A549 (cell line): Measurements from ENCODE around the gene CABP4. TPM values are rescaled to one million over a fixed set of nuclear protein-coding genes. Genes with fewer than 3 reads are reported as not detected.

Experiments
- ATAC-seq, 2 experiments: fragments of 200-7000 bp in 1 of 2; fragments of >200 bp in 1 of 2; cut with Nextera tagmentation in 1 of 2; cut with Tn5 transposase in 1 of 2; 3 replicates each; pipeline versions ENCODE4 v1.8.0 to v1.9.1; 2018 to 2020; ENCODE audit warnings: mild to moderate bottlenecking in 1 of 2, moderate library complexity in 1 of 2
- CTCF ChIA-PET: fragments of 300-600 bp; sonication (Branson Sonifier 250); formaldehyde crosslinking; extraction: SDS; loops from one replicate; lab custom pipeline; 2021; ENCODE audit warnings: antibody characterized with exemption, inconsistent platforms; lab: Yijun Ruan, JAX
- POLR2A ChIA-PET: fragments of 350-600 bp; formaldehyde crosslinking; extraction: SDS; loops from one replicate; lab custom pipeline; 2021; ENCODE audit warnings: antibody characterized with exemption, inconsistent platforms; lab: Yijun Ruan, JAX
- DNase-seq, 2 experiments: peaks; one replicate each; pipeline versions ENCODE4 v3.0.0 to v3.0.0-alpha.2; 2011 to 2016; ENCODE audit warnings: low read depth in 1 of 2, low spot score in 1 of 2
- FAIRE-seq: peaks from 2 replicates; lab custom pipeline; 2011; peaks lifted over from hg19 to GRCh38; lab: Jason Lieb, UNC
- H3K27ac ChIP-seq, 2 experiments: fragments of >200 bp; sonication (Bioruptor Twin); formaldehyde crosslinking; 3 replicates each; pipeline ENCODE4 v1.5.1; 2016 to 2017
- H3K4me1 ChIP-seq: fragments of >200 bp; sonication (Bioruptor Twin); formaldehyde crosslinking; 3 replicates; pipeline ENCODE4 v1.6.1; 2016
- H3K4me2 ChIP-seq: fragments of >200 bp; sonication (Bioruptor Twin); formaldehyde crosslinking; 3 replicates; pipeline ENCODE4 v1.6.1; 2016
- H3K4me3 ChIP-seq: fragments of >200 bp; sonication (Bioruptor Twin); formaldehyde crosslinking; 3 replicates; pipeline ENCODE4 v1.5.1; 2016
- H3K9me3 ChIP-seq: fragments of >200 bp; sonication (Bioruptor Twin); formaldehyde crosslinking; 3 replicates; pipeline ENCODE4 v1.6.1; 2016
- CHD2 ChIP-seq: fragments of 150-350 bp; IDR thresholded peaks from 2 replicates; pipeline ENCODE4 v1.6.1; 2014; ENCODE audit warnings: low read length; ENCODE audit not compliant: partially characterized antibody
- CHD4 ChIP-seq: fragments of 200-600 bp; sonication (generic); IDR thresholded peaks from 2 replicates; pipeline ENCODE4 v1.6.1; 2016; ENCODE audit warnings: antibody characterized with exemption, mild to moderate bottlenecking, borderline replicate concordance
- E2F6 ChIP-seq: IDR thresholded peaks from 2 replicates; pipeline ENCODE4 v1.6.1; 2012; ENCODE audit warnings: low read depth, borderline replicate concordance
- EHMT2 ChIP-seq: fragments of 200-600 bp; sonication (generic); IDR thresholded peaks from 2 replicates; pipeline ENCODE4 v1.6.1; 2016; ENCODE audit warnings: antibody characterized with exemption, low read depth, mild to moderate bottlenecking, moderate library complexity
- EP300 ChIP-seq, 2 experiments: fragments of >200 bp; sonication (Bioruptor Twin); formaldehyde crosslinking; IDR thresholded peaks; 2 replicates in 1 of 2; 3 replicates in 1 of 2; pipeline ENCODE4 v1.6.1; 2016 to 2017
- ESRRA ChIP-seq: fragments of 150-350 bp; IDR thresholded peaks from 2 replicates; pipeline ENCODE4 v1.6.1; 2014; ENCODE audit warnings: mild to moderate bottlenecking, low read length, borderline replicate concordance
- FOXS1 ChIP-seq: fragments of 250-450 bp; sonication (Bioruptor Pico); IDR thresholded peaks from 2 replicates; pipeline ENCODE4 v1.5.0; 2020; ENCODE audit warnings: mild to moderate bottlenecking, moderate library complexity
- HOXB13 ChIP-seq: fragments of 250-450 bp; sonication (Bioruptor Pico); IDR thresholded peaks from 2 replicates; pipeline ENCODE4 v1.5.0; 2020; ENCODE audit warnings: low read depth, mild to moderate bottlenecking, moderate library complexity
- HOXB5 ChIP-seq: fragments of 250-450 bp; sonication (Bioruptor Pico); IDR thresholded peaks from 2 replicates; pipeline ENCODE4 v1.5.0; 2020; ENCODE audit warnings: mild to moderate bottlenecking, moderate library complexity
- JUN ChIP-seq, 2 experiments: fragments of >200 bp; sonication (Bioruptor Twin); formaldehyde crosslinking; IDR thresholded peaks; 2 replicates in 1 of 2; 3 replicates in 1 of 2; pipeline ENCODE4 v1.6.1; 2016 to 2017
- MAX ChIP-seq: IDR thresholded peaks from 2 replicates; pipeline ENCODE4 v1.6.1; 2012
- MYC ChIP-seq: IDR thresholded peaks from 2 replicates; pipeline ENCODE4 v1.6.1; 2012; ENCODE audit warnings: mild to moderate bottlenecking, inconsistent platforms, low read length, improper control_type of control experiment, borderline replicate concordance
- NFE2L2 ChIP-seq: fragments of 150-350 bp; conservative IDR thresholded peaks from 2 replicates; pipeline ENCODE4 v1.6.1; 2014; ENCODE audit warnings: low read length
- NPAS2 ChIP-seq: fragments of 250-450 bp; sonication (Bioruptor Pico); IDR thresholded peaks from 2 replicates; pipeline ENCODE4 v1.8.0; 2022; ENCODE audit warnings: mild to moderate bottlenecking, moderate library complexity, borderline replicate concordance
- POLR2AphosphoS2 ChIP-seq: conservative IDR thresholded peaks from 2 replicates; pipeline ENCODE4 v1.6.1; 2012; ENCODE audit warnings: low read length, improper control_type of control experiment, inconsistent platforms
- RARB ChIP-seq: fragments of 250-450 bp; sonication (Bioruptor Pico); IDR thresholded peaks from 2 replicates; pipeline ENCODE4 v1.8.0; 2021; ENCODE audit warnings: mild to moderate bottlenecking, moderate library complexity
- RNF2 ChIP-seq: fragments of 200-600 bp; sonication (generic); IDR thresholded peaks from 2 replicates; pipeline ENCODE4 v1.6.1; 2016; ENCODE audit warnings: low read depth, mild to moderate bottlenecking, antibody characterized with exemption, moderate library complexity, borderline replicate concordance
- SMC3 ChIP-seq: fragments of >200 bp; sonication (Bioruptor Twin); formaldehyde crosslinking; IDR thresholded peaks from 3 replicates; pipeline ENCODE4 v1.6.1; 2018; ENCODE audit warnings: inconsistent platforms
- SREBF2 ChIP-seq: fragments of 450-650 bp; IDR thresholded peaks from 2 replicates; pipeline ENCODE4 v1.6.1; 2014; ENCODE audit warnings: mild to moderate bottlenecking, moderate library complexity
- TFCP2L1 ChIP-seq: fragments of 250-450 bp; sonication (Bioruptor Pico); IDR thresholded peaks from 2 replicates; pipeline ENCODE4 v1.5.0; 2021; ENCODE audit warnings: mild to moderate bottlenecking
- TP53 ChIP-seq: fragments of 250-450 bp; sonication (Bioruptor Pico); IDR thresholded peaks from 2 replicates; pipeline ENCODE4 v1.5.0; 2021; ENCODE audit warnings: mild to moderate bottlenecking, moderate library complexity
- ZFP36 ChIP-seq: fragments of 450-650 bp; IDR thresholded peaks from 2 replicates; pipeline ENCODE4 v1.6.1; 2014; ENCODE audit warnings: borderline replicate concordance; ENCODE audit not compliant: partially characterized antibody
- WGBS: methylation state at CpG from one replicate; pipeline ENCODE4 v1.1.6; 2017; ENCODE audit errors: missing lambda C conversion rate; 5-methylcytosine and 5-hydroxymethylcytosine counted together
- polyA plus RNA-seq, 4 experiments: library from polyadenylated mRNA; depleted of rRNA in 3 of 4; stranded (reverse); fragments of >200 nt; fragmentation: RNase III in 1 of 4; extraction: RNeasy Plus Mini Kit Qiagen cat#74134 plus additional on column Dnase treatment in 1 of 4; gene quantifications; 2 replicates in 3 of 4; 3 replicates in 1 of 4; pipeline ENCODE4 v1.2.3, GENCODE V29; 2011 to 2017
- TF ChIP-seq, protein P1 (sequence below): fragments of 450-650 bp; IDR thresholded peaks from 2 replicates; pipeline ENCODE4 v1.6.1; 2014; ENCODE audit warnings: antibody characterized with exemption
- TF ChIP-seq, protein P2 (sequence below): fragments of >200 bp; sonication (Bioruptor Twin); formaldehyde crosslinking; IDR thresholded peaks from 3 replicates; pipeline ENCODE4 v1.5.1; 2016

The CABP4 gene
- polyA plus RNA-seq, 2 of the 4 experiments (the other 2 are of a cell fraction): not detected

DNA sequence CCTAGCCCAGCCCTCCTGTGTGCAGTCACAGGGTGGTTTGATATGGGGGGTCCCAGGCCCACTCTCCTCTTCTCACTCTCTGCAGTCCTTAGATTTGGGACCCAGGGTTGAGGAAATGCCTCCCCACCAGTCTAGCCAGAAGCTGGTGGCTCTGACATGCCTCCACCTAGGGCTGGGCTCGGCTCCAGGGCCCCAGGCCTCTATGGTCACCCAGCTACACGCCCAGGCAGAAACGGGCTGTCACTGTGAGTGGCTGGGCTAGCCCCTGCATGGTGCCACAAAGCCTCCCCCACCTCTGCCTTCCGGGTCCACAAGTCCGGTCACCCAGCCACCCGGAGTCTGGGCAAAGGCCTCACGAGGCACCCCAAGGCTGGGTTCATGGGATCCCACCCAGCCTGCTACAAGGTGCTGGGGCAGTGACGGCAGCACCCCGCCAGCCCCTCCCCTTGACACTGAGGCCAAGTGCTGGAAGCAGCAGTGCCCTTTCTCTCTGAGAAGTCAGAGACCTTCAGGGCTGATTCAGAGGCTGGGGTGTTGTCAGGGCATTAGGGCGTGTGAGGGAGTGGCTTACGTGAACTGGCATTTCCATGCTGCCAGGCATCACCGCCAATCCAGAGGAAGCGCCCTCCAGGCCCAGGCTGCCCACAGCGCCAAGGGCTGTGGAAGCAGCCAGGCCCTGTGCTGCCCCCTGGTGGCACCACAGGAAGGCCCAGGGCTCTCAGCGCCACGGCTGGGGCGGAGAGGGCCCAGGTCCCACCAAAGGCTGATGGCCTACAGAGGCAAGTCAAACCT, 50.6 kb downstream of the CABP4 start (continued):
- TF ChIP-seq SREBF2 (no peak), SMC3 (peak; percentile 93), MYC (peak; percentile 70; the same call in 1 of the 2 replicates), TP53 (CRISPR knock-in tag) (0 out of 2 replicates have a peak, but pooled peaks have one; percentile 11)
- TF ChIP-seq, protein P1, sequence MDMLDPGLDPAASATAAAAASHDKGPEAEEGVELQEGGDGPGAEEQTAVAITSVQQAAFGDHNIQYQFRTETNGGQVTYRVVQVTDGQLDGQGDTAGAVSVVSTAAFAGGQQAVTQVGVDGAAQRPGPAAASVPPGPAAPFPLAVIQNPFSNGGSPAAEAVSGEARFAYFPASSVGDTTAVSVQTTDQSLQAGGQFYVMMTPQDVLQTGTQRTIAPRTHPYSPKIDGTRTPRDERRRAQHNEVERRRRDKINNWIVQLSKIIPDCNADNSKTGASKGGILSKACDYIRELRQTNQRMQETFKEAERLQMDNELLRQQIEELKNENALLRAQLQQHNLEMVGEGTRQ: 0 out of 2 replicates have a peak, but pooled peaks have one; percentile 4
- TF ChIP-seq, protein P2, sequence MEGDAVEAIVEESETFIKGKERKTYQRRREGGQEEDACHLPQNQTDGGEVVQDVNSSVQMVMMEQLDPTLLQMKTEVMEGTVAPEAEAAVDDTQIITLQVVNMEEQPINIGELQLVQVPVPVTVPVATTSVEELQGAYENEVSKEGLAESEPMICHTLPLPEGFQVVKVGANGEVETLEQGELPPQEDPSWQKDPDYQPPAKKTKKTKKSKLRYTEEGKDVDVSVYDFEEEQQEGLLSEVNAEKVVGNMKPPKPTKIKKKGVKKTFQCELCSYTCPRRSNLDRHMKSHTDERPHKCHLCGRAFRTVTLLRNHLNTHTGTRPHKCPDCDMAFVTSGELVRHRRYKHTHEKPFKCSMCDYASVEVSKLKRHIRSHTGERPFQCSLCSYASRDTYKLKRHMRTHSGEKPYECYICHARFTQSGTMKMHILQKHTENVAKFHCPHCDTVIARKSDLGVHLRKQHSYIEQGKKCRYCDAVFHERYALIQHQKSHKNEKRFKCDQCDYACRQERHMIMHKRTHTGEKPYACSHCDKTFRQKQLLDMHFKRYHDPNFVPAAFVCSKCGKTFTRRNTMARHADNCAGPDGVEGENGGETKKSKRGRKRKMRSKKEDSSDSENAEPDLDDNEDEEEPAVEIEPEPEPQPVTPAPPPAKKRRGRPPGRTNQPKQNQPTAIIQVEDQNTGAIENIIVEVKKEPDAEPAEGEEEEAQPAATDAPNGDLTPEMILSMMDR: peak; percentile 93

DNA sequence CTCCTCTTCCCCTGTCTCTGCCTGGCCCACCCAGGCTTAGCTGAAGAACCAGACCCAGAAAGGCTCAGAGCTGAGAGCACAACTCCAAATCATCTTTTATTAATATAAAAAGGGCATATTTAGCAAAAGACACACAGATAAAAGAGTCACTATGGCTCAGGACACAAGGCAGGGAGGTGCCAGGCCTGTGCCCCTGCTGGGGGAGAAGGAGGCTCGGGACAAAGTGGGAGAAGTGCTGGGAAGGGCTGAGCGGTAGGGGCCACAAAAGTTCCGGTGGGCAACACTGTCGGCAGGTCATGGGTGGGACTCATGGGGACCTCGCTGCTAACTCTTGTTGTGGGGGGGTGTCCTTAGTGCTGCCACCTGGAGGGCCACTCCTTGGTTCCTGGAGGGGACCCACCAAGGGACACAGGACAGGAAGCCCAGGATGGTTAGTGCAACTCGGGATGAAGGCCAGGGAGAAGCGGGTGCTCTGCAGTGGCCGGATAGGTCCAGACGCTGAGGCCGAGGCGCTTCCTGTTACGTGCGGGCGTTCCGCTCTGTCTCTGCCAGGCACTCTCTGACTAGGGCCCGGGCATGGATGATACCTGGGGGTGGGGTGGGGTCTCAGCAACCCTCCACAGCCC, 51.4 kb downstream of the CABP4 start:
- peaks cover 34% of the 10 kb centered on the region for H3K4me1 ChIP-seq
- TF ChIP-seq RARB (CRISPR knock-in tag): no peak
- TF ChIP-seq CHD2: no peak
- no peak for TF ChIP-seq POLR2AphosphoS2
- TF ChIP-seq ZFP36: no peak
- no peak for TF ChIP-seq NFE2L2
- TF ChIP-seq E2F6: no peak
- TF ChIP-seq RNF2: no peak
- TF ChIP-seq TFCP2L1 (CRISPR knock-in tag): no peak
- TF ChIP-seq MAX: no peak
- no peak for TF ChIP-seq FOXS1 (CRISPR knock-in tag)
- no peak for TF ChIP-seq CHD4
- no peak for TF ChIP-seq HOXB5 (CRISPR knock-in tag)
- no peak for TF ChIP-seq JUN (IDR thresholded peaks at IDR 0.05)
- no peak for TF ChIP-seq MYC
- no peak for TF ChIP-seq EHMT2
- TF ChIP-seq, protein P2: no peak
- TF ChIP-seq NPAS2 (CRISPR knock-in tag): no peak
- TF ChIP-seq EP300 (IDR thresholded peaks at IDR 0.05): no peak
- no peak for TF ChIP-seq HOXB13 (CRISPR knock-in tag)
- TF ChIP-seq ESRRA: no peak
- TF ChIP-seq, all 56 proteins: peak for 0
- peak overlapping the region; percentile 46 to 90; a peak in 5 of 6 replicates for H3K27ac ChIP-seq
- DNase-seq (no peak), ATAC-seq (no peak), FAIRE-seq (no peak)
- CTCF ChIA-PET: interaction anchor here (0.6 to 2.3 kb wide), 18 partner anchors 12 to 241 kb away, joined by 3 to 8 read pairs (median 4); partner anchors contain the start of genes AIP, GSTP1, PPP1CA and RAD9A
- peak overlapping the region; percentile 85 for H3K4me2 ChIP-seq
- no peaks in the 10 kb centered on the region for H3K9me3 ChIP-seq
- POLR2A ChIA-PET: interaction anchor here (1.3 kb wide), 1 partner anchor 77 kb away, joined by 5 read pairs; the partner anchor contains the start of gene GSTP1
- WGBS: 85% methylated on average over 15 of the region's 16 CpGs
- H3K4me3 ChIP-seq: peak overlapping the region; percentile 68; the same call in 2 of the 3 replicates
